Natural killer cell (primary cell): ENCODE data around the gene SNX20. TPM values are rescaled to one million over a fixed set of nuclear protein-coding genes. Genes with fewer than 3 reads are reported as not detected.
A peak's percentile ranks its signal among the peaks of the same experiment; 100 is the strongest.

Experiments used
- ATAC-seq, 3 donors: fragments of 150-1000 bp in 2 of 3; fragments of 200-7000 bp in 1 of 3; cut with Tn5 transposase; 1 replicate in 1 of 3; 2 replicates in 2 of 3; pipeline ENCODE4 v1.10.0; 2021; ENCODE audit warnings: mild to moderate bottlenecking in 2 of 3, moderate library complexity in 2 of 3
- DNase-seq, 2 donors: peaks; one replicate each; pipeline versions ENCODE4 v3.0.0 to v3.0.0-alpha.2; 2013 to 2021; ENCODE audit warnings: mixed read lengths in 1 of 2
- H3K27ac ChIP-seq: one replicate; pipeline ENCODE4 v1.5.1; 2013; ENCODE audit warnings: mild to moderate bottlenecking, low read length
- H3K27me3 ChIP-seq: one replicate; pipeline ENCODE4 v1.6.1; 2013; ENCODE audit warnings: low read length; ENCODE audit not compliant: control insufficient read depth, insufficient read depth
- H3K36me3 ChIP-seq: one replicate; pipeline ENCODE4 v1.6.1; 2013; ENCODE audit warnings: low read length; ENCODE audit not compliant: control insufficient read depth, insufficient read depth
- H3K4me1 ChIP-seq: one replicate; pipeline ENCODE4 v1.6.1; 2013; ENCODE audit warnings: low read length; ENCODE audit not compliant: control insufficient read depth, insufficient read depth
- H3K4me3 ChIP-seq: one replicate; pipeline ENCODE4 v1.5.1; 2013; ENCODE audit warnings: low read length
- H3K9me3 ChIP-seq: one replicate; pipeline ENCODE4 v1.6.1; 2013; ENCODE audit warnings: low read length; ENCODE audit not compliant: control insufficient read depth, insufficient read depth
- H3K27ac Mint-ChIP-seq, 2 donors: one replicate each; pipeline ENCODE4 v1.8.0; 2022; ENCODE audit warnings: mild to moderate bottlenecking in 2 of 2, mixed read lengths in 2 of 2, moderate library complexity in 1 of 2
- H3K27me3 Mint-ChIP-seq, 2 donors: one replicate each; pipeline ENCODE4 v1.8.0; 2022; ENCODE audit warnings: low read depth in 2 of 2, mixed read lengths in 2 of 2
- H3K36me3 Mint-ChIP-seq: one replicate; pipeline ENCODE4 v1.8.0; 2022; ENCODE audit warnings: mixed read lengths
- H3K4me1 Mint-ChIP-seq, 2 donors: one replicate each; pipeline ENCODE4 v1.8.0; 2022; ENCODE audit warnings: mixed read lengths in 2 of 2
- H3K4me3 Mint-ChIP-seq: one replicate; pipeline ENCODE4 v1.8.0; 2022; ENCODE audit warnings: mild to moderate bottlenecking, moderate library complexity, mixed read lengths
- H3K9me3 Mint-ChIP-seq, 2 donors: one replicate each; pipeline ENCODE4 v1.8.0; 2022; ENCODE audit warnings: mixed read lengths in 2 of 2
- WGBS: methylation state at CpG from one replicate; pipeline ENCODE4 v1.1.7; 2013; ENCODE audit warnings: missing lambda C conversion rate; ENCODE audit not compliant: insufficient coverage; 5-methylcytosine and 5-hydroxymethylcytosine counted together
- intact Hi-C: fragments of 100-400 bp; cut with micrococcal nuclease; formaldehyde crosslinking; loops from one replicate; pipeline ENCODE4 v1.14.2; 2022
- total RNA-seq, 4 donors: library from RNA; stranded (reverse); fragments of 120-200 nt in 1 of 4; gene quantifications; one replicate each; pipeline versions ENCODE4 v1.2.3 to v1.2.4, GENCODE V29; 2013 to 2022
- TF ChIP-seq, protein P1 (sequence below): fragments of 200-600 bp; IDR thresholded peaks from one replicate; pipeline ENCODE4 v1.8.0; 2022; ENCODE audit warnings: antibody characterized with exemption

The SNX20 gene
- total RNA-seq, 3 donors from 2014 or later (not counting 1 experiment from before 2014, with no cell fraction given), result 33.0 to 53.9 (median 51.7) TPM

DNA sequence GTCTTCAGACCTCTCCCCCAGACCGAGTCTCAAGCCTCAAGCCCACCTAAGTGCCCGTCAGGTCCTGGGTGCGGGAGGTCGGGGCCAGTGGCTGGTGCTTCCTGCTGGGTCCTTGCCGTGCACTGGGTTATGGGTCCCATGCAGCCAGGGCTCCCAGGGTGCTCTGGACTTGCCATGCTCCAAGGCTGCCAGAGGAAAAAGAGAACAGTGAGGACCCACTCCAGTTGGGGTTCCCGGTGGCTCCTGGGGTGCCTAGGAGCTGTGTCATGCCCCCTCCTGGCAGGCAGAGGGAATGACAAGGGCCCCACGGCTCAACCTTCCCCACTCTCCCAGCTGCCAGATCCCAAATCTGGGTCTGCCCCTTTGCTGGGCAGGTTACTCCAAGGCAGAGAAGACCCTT, 3.8 kb downstream of the SNX20 start:
- intact Hi-C loops, result no loop called here
- ATAC-seq (no peak), DNase-seq (peak in 1 of 2 donors; percentile 55)
- H3K36me3 Mint-ChIP-seq, result peaks cover 16% of the 10 kb centered on the region
- H3K4me3 Mint-ChIP-seq, result no peak overlapping the region
- Histone ChIP-seq H3K27me3 (no peaks in the 10 kb centered on the region), H3K4me1 (peaks cover 48% of the 10 kb centered on the region), H3K9me3 (peaks cover 17% of the 10 kb centered on the region), H3K36me3 (peaks cover 68% of the 10 kb centered on the region), H3K27ac (no peak overlapping the region), H3K4me3 (no peak overlapping the region)
- H3K4me1 Mint-ChIP-seq, result peaks cover 52 to 54% of the 10 kb centered on the region in 2 donors
- WGBS, result 89% methylated on average over 7 of the region's 7 CpGs
- TF ChIP-seq, protein P1, sequence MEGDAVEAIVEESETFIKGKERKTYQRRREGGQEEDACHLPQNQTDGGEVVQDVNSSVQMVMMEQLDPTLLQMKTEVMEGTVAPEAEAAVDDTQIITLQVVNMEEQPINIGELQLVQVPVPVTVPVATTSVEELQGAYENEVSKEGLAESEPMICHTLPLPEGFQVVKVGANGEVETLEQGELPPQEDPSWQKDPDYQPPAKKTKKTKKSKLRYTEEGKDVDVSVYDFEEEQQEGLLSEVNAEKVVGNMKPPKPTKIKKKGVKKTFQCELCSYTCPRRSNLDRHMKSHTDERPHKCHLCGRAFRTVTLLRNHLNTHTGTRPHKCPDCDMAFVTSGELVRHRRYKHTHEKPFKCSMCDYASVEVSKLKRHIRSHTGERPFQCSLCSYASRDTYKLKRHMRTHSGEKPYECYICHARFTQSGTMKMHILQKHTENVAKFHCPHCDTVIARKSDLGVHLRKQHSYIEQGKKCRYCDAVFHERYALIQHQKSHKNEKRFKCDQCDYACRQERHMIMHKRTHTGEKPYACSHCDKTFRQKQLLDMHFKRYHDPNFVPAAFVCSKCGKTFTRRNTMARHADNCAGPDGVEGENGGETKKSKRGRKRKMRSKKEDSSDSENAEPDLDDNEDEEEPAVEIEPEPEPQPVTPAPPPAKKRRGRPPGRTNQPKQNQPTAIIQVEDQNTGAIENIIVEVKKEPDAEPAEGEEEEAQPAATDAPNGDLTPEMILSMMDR, result peak; percentile 56
- H3K9me3 Mint-ChIP-seq, result peaks cover 0 to 2% of the 10 kb centered on the region in 2 donors
- peak overlapping the region; percentile 95 to 96 for H3K27ac Mint-ChIP-seq
- H3K27me3 Mint-ChIP-seq, result no peaks in the 10 kb centered on the region

- WGBS, result 95% methylated on average over 9 of the region's 9 CpGs
- Mint-ChIP-seq H3K4me1 (peaks cover 46 to 48% of the 10 kb centered on the region in 2 donors), H3K27ac (peak overlapping the region; percentile 95 to 96), H3K4me3 (no peak overlapping the region), H3K9me3 (peaks cover 0 to 4% of the 10 kb centered on the region in 2 donors), H3K27me3 (no peaks in the 10 kb centered on the region), H3K36me3 (peaks cover 17% of the 10 kb centered on the region)
- DNase-seq, result no peak
- H3K27me3 ChIP-seq, result no peaks in the 10 kb centered on the region
- peaks cover 23% of the 10 kb centered on the region for H3K9me3 ChIP-seq
- H3K27ac ChIP-seq, result no peak overlapping the region
- TF ChIP-seq, protein P1, result no peak
- intact Hi-C loops, result no loop called here
- no peak for ATAC-seq
- H3K4me3 ChIP-seq, result no peak overlapping the region
- H3K36me3 ChIP-seq, result peaks cover 74% of the 10 kb centered on the region
- peaks cover 42% of the 10 kb centered on the region for H3K4me1 ChIP-seq
These were observed 4.4 kb downstream of the SNX20 start for GRCh38 chr16:50676684-50677225.

- ATAC-seq (no peak), DNase-seq (no peak)
- Mint-ChIP-seq H3K27ac (peak overlapping the region in 1 of 2 donors; percentile 96), H3K9me3 (peaks cover 0 to 4% of the 10 kb centered on the region in 2 donors), H3K27me3 (no peaks in the 10 kb centered on the region), H3K4me1 (peaks cover 41 to 47% of the 10 kb centered on the region in 2 donors), H3K36me3 (peaks cover 23% of the 10 kb centered on the region), H3K4me3 (no peak overlapping the region)
- peaks cover 81% of the 10 kb centered on the region for H3K36me3 ChIP-seq
- no peaks in the 10 kb centered on the region for H3K27me3 ChIP-seq
- no peak overlapping the region for H3K27ac ChIP-seq
- intact Hi-C loops, result no loop called here
- TF ChIP-seq, protein P1, result no peak
- 97% methylated on average over 23 of the region's 23 CpGs for WGBS
- H3K4me1 ChIP-seq, result peaks cover 35% of the 10 kb centered on the region
- H3K9me3 ChIP-seq, result peaks cover 25% of the 10 kb centered on the region
- H3K4me3 ChIP-seq, result no peak overlapping the region
These were observed 5.2 kb downstream of the SNX20 start for GRCh38 chr16:50675686-50676610.
